GM21360 (cell line): ENCODE data around the gene CLEC4G.
"Not testable (repeated sequence)": the region's sequence is repeated elsewhere in the genome, so short reads cannot be mapped to it uniquely, and the experiment has no call there.

ENCODE experiments used
- ATAC-seq: cut with Tn5 transposase; IDR thresholded peaks from one replicate; pipeline ENCODE4 v1.9.1; 2021; ENCODE audit warnings: mild to moderate bottlenecking, moderate library complexity; ENCODE audit not compliant: unreplicated experiment

The CLEC4G gene

GRCh38 chr19:7746903-7747884, 15.3 kb upstream of the CLEC4G start, which contains the start of gene CD209:
CD209 (minus strand) TSS chr19:7747534; CDS start chr19:7747511, 23 bp downstream.
- ATAC-seq = no peak

GRCh38 chr19:7746306-7746705, 14.4 kb upstream of the CLEC4G start:
- not testable (repeated sequence) for ATAC-seq

- ATAC-seq = no peak
These were observed 13.2 kb upstream of the CLEC4G start for GRCh38 chr19:7744871-7745650.

GRCh38 chr19:7744199-7744786, 12.4 kb upstream of the CLEC4G start:
- no peak for ATAC-seq

GRCh38 chr19:7743425-7743841, 11.5 kb upstream of the CLEC4G start:
- peak; percentile 57 for ATAC-seq

- ATAC-seq = no peak
These were observed 11.1 kb upstream of the CLEC4G start for GRCh38 chr19:7742991-7743390.

GRCh38 chr19:7742575-7742974, 10.7 kb upstream of the CLEC4G start:
- ATAC-seq = no peak

GRCh38 chr19:7740682-7741054, 8.8 kb upstream of the CLEC4G start:
- ATAC-seq = no peak

- ATAC-seq = no peak
These were observed 8.1 kb upstream of the CLEC4G start for GRCh38 chr19:7739801-7740681.

GRCh38 chr19:7739211-7739755, 7.4 kb upstream of the CLEC4G start:
- ATAC-seq = no peak

GRCh38 chr19:7738023-7738422, 6.1 kb upstream of the CLEC4G start:
- ATAC-seq = no peak

GRCh38 chr19:7737215-7737614, 5.3 kb upstream of the CLEC4G start:
- no peak for ATAC-seq

GRCh38 chr19:7736148-7736547, 4.2 kb upstream of the CLEC4G start:
- ATAC-seq = no peak

- no peak for ATAC-seq
These were observed 2.6 kb upstream of the CLEC4G start for GRCh38 chr19:7734220-7735203.

- ATAC-seq = no peak
These were observed 1.5 kb upstream of the CLEC4G start for GRCh38 chr19:7733376-7733775.

GRCh38 chr19:7731615-7732014, 295 bp downstream of the CLEC4G start:
- ATAC-seq = no peak

- no peak for ATAC-seq
These were observed 703 bp downstream of the CLEC4G start for GRCh38 chr19:7731218-7731595.

- no peak for ATAC-seq
These were observed 1.4 kb downstream of the CLEC4G start for GRCh38 chr19:7730286-7731217.
